Skeletal muscle satellite cell (primary cell): ENCODE results near the gene SDK2.

Experiments
- H3K27me3 ChIP-seq: 2 replicates; pipeline ENCODE4 v1.7.0; 2013; ENCODE audit warnings: low read length; ENCODE audit not compliant: control insufficient read depth, insufficient read depth
- H3K36me3 ChIP-seq: 2 replicates; pipeline ENCODE4 v1.7.0; 2013; ENCODE audit warnings: mild to moderate bottlenecking, control low read depth, low read length; ENCODE audit not compliant: insufficient read depth
- H3K4me1 ChIP-seq: 2 replicates; pipeline ENCODE4 v1.7.0; 2013; ENCODE audit warnings: low read length; ENCODE audit not compliant: control insufficient read depth, insufficient read depth
- H3K4me2 ChIP-seq: 2 replicates; pipeline ENCODE4 v1.7.0; 2013; ENCODE audit warnings: mild to moderate bottlenecking, low read length
- H3K4me3 ChIP-seq: 2 replicates; pipeline ENCODE4 v1.7.0; 2013; ENCODE audit warnings: low read length
- H3K9ac ChIP-seq: 2 replicates; pipeline ENCODE4 v1.7.0; 2013; ENCODE audit warnings: mild to moderate bottlenecking, low read depth, low read length, moderate library complexity
- H3K9me3 ChIP-seq: replicated peaks from 2 replicates; pipeline ENCODE4 v1.7.0; 2013; ENCODE audit warnings: mild to moderate bottlenecking, control low read depth, low read length

Gene SDK2

DNA sequence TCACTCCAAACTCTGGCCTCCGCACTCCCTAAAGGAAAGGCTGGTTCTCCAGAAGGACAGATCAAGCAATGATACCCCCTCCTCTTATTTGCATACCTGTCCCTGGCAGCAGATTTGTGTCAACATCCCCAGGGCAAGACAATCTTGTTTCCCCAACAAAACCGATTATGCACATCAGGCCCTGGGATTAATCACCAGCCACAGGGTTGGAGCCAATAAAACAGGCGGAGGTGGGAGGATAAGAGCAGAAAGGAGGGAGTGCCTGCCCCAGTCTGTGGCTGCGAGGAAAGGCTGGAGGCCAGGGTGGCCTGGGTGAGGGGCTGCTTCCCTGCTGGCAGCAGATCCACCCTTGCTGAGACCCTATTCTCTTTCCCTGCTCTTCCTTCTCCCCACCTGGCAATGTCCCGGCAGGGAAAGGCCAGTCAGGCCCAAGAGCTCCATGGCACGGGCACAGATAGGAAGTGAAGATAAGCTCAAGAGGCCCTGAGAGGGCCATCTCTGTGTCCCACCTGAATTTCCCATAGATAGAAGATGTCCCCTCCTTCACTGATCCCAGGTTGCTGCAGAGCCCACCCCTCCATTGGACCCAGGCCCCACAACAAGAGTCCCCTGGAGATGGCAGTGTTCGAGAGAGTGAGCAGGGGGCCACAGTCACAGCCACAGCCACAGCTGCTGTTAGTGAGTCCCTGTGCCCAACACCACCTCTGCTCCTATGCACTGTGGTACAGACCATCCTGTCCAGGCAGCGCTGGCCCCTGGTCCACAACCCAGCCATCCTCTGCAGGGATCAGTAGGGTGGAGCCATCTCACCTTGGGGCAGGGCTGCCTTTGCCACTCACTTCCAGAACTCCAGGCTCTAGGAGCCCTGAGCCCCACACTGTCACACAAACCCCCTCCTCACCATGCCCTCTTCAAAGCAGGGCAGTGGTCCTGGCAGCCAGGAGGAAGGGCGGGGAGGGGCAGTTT lies 137.5 kb downstream of the SDK2 start:
- H3K27me3 ChIP-seq, result no peaks in the 10 kb centered on the region
- no peaks in the 10 kb centered on the region for H3K36me3 ChIP-seq
- no peaks in the 10 kb centered on the region for H3K4me1 ChIP-seq
- no peaks in the 10 kb centered on the region for H3K9me3 ChIP-seq
- no peak overlapping the region for H3K9ac ChIP-seq
- no peak overlapping the region for H3K4me2 ChIP-seq
- no peak overlapping the region for H3K4me3 ChIP-seq

DNA sequence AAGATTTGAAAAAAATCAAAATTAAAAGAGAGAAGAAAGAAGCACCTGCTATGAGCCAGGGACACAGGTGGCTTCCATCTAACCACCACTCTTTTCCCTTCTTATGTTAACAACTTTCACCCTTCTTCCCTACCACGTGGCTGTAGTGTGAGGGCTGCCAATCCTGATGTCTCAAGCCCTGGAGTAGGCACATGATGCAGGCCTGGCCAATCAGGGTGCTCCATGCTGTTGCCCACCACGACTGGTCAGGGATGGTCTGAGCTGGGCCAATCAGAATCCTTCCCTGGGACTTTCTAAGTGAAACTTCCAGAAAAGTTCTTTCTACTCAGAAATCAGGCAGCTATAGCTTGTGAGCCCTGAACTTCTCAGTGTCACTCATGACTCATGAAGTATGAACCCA lies 140.7 kb downstream of the SDK2 start:
- no peaks in the 10 kb centered on the region for H3K9me3 ChIP-seq
- H3K36me3 ChIP-seq, result no peaks in the 10 kb centered on the region
- no peaks in the 10 kb centered on the region for H3K27me3 ChIP-seq
- no peak overlapping the region for H3K4me3 ChIP-seq
- no peak overlapping the region for H3K4me2 ChIP-seq
- H3K9ac ChIP-seq, result no peak overlapping the region
- no peaks in the 10 kb centered on the region for H3K4me1 ChIP-seq

DNA sequence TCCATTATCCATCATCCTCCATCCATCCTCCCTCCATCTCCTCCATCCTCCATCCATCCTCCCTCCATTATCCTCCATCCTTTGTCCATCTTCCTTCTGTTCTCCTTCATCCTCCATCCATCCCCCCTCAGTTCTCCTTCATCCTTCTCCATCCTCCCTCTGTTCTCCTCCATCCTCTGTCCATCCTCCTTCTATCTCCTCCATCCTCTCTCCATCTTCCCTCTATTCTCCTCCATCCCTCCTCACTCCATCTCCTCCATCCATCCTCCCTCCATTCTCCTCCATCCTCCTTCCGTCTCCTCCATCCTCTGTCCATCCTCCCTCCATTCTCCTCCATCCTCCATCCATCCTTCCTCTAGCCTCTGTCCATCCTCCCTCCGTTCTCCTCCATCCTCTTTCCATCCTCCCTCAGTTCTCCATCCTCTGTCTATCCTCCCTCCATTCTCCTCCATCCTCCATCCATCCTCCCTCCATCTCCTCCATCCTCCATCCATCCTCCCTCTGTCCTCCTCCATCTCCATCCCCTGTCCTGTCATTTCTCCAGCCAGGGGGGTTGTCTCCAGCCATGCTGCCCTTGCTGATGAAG lies 143.7 kb downstream of the SDK2 start:
- Histone ChIP-seq H3K36me3 (no peaks in the 10 kb centered on the region), H3K27me3 (no peaks in the 10 kb centered on the region), H3K4me1 (no peaks in the 10 kb centered on the region), H3K4me3 (no peak overlapping the region), H3K9me3 (no peaks in the 10 kb centered on the region), H3K4me2 (no peak overlapping the region), H3K9ac (no peak overlapping the region)

DNA sequence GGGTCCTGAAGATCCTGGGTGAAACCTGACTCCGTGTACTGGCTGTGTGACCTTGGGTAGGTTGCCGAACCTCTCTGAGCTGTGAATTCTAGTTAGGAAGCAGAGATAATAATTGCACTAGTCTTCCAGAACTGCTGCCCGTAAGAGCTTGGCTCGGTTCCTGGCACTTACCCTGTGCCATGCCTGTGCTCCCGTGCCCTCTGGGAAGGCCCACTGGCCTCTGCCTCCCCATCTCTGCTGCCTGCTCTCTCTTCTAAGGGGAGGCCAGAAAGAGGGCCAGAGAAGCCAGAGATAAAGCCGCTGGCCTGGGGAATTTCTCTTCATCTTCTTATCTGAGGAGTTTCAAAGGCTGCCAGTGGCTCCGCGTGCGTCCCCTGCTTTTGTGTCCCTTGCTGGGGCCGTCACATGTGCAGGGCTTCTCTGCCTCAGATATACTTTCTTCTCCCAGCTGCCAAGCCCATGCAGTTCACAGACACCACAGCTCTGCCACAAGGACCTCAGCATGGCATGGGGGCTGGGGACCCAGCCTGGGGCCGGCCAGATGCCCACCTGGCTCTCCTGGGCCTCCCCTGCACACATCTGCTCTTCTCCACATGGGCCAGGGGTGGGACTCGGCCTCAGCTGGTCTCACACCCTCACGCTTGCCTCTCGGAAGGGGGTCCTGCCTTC lies 145.2 kb downstream of the SDK2 start:
- Histone ChIP-seq H3K4me3 (no peak overlapping the region), H3K27me3 (no peaks in the 10 kb centered on the region), H3K9ac (no peak overlapping the region), H3K4me1 (no peaks in the 10 kb centered on the region), H3K4me2 (no peak overlapping the region), H3K36me3 (no peaks in the 10 kb centered on the region), H3K9me3 (no peaks in the 10 kb centered on the region)

DNA sequence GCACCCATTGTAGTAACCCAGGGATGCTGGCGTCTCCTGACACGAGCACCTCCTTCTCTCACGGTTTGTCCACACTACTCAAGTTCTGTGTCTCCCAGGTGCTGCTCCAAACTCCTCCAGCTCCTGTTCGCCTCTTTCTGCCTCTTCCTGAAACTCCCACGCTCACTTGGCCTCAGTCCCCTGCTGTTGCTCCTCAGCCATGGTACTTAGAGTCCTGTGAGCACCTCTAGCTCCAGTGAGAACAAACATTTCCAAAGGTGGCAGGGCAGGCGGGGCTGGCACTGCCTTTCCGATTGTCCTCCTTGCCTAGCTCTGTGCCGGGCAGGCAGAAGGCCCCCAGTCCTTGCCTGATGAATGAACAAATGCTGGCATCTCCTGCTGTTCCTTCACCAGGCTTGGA lies 146.1 kb downstream of the SDK2 start:
- no peak overlapping the region for H3K9ac ChIP-seq
- H3K9me3 ChIP-seq, result no peaks in the 10 kb centered on the region
- H3K4me2 ChIP-seq, result no peak overlapping the region
- no peak overlapping the region for H3K4me3 ChIP-seq
- no peaks in the 10 kb centered on the region for H3K36me3 ChIP-seq
- H3K4me1 ChIP-seq, result no peaks in the 10 kb centered on the region
- no peaks in the 10 kb centered on the region for H3K27me3 ChIP-seq

DNA sequence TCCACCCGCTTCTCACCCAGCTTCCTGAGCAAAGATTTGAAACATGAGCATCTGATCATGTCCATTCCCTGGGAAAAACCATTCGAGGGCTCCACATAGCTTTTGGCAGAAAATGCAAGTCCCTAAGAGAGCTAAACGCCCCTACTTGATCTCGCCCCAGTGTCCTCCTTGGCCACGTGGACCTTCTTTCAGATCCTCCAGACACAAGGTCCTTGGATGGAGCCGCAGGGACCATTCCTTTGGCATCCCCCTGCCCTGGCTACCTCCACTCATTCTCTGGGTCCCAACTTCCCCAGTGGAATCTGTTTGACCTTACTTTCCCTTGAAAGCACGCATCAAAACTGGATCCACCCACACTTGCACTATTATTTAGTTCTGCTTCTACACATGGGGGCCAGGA lies 146.5 kb downstream of the SDK2 start:
- no peaks in the 10 kb centered on the region for H3K9me3 ChIP-seq
- H3K27me3 ChIP-seq, result no peaks in the 10 kb centered on the region
- H3K4me3 ChIP-seq, result no peak overlapping the region
- no peaks in the 10 kb centered on the region for H3K36me3 ChIP-seq
- H3K4me2 ChIP-seq, result no peak overlapping the region
- no peak overlapping the region for H3K9ac ChIP-seq
- no peaks in the 10 kb centered on the region for H3K4me1 ChIP-seq

DNA sequence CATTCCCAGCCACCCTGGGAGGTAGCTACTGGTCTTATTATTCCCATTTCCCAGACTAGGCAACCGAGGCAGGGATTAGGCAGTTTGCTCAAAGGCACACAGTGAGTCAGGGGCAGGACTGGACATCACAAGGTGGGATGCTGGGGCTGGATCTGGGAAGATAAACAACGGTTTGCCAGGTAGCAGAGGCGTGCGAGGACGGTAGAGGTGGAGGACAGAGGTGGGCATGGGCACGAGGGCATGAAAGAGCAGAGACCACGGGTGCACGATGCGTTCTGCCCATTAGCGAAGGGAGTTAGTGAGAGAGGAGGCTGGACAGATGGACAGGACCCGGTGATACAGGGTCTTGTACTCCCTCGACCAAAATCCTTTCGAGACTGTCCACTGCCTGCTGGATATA lies 148.0 kb downstream of the SDK2 start:
- Histone ChIP-seq H3K27me3 (no peaks in the 10 kb centered on the region), H3K9ac (no peak overlapping the region), H3K4me3 (no peak overlapping the region), H3K4me1 (no peaks in the 10 kb centered on the region), H3K36me3 (no peaks in the 10 kb centered on the region), H3K4me2 (no peak overlapping the region), H3K9me3 (no peaks in the 10 kb centered on the region)

DNA sequence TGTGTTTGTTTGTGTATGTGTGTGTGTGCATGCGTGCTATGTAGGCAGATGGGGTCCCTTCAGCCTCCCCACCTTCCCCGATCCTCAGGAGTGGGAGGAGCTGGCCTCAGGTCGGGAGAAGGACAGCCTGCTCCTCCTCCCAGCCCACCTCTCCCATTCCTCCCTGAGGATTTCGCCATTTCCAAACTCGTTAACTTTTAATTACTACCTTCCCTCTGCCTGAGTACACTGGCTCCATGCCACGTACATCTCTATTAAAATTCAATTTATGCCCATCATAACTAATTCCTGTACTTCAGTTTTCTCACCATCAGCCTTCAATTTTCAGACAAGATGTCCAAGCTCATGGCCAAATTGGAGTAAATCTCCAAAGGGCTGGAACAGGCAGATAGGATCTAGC lies 148.6 kb downstream of the SDK2 start:
- Histone ChIP-seq H3K9me3 (no peaks in the 10 kb centered on the region), H3K4me3 (no peak overlapping the region), H3K36me3 (no peaks in the 10 kb centered on the region), H3K27me3 (no peaks in the 10 kb centered on the region), H3K4me1 (no peaks in the 10 kb centered on the region), H3K4me2 (no peak overlapping the region), H3K9ac (no peak overlapping the region)

DNA sequence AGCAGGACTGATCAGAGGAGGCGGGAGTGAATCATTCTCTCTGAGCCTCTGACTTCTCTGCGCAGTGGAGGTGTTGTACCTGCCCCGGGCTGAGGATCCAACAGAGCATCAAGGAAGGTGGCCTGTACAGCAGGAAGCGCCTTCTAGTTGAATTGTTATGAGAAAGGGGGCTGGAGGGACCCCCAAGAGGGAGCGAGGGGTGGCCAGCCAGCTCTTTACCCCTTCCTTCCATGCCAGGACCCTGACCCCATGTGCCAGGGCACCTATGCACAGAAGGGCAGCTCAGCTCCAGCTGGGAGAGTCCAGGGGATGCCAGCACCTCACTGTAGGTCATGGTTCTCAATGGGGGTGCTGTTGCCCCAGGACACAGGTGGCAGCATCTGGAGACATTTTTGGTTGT lies 149.3 kb downstream of the SDK2 start:
- H3K9me3 ChIP-seq, result no peaks in the 10 kb centered on the region
- H3K4me2 ChIP-seq, result no peak overlapping the region
- no peak overlapping the region for H3K9ac ChIP-seq
- no peaks in the 10 kb centered on the region for H3K36me3 ChIP-seq
- no peak overlapping the region for H3K4me3 ChIP-seq
- no peaks in the 10 kb centered on the region for H3K4me1 ChIP-seq
- no peaks in the 10 kb centered on the region for H3K27me3 ChIP-seq

DNA sequence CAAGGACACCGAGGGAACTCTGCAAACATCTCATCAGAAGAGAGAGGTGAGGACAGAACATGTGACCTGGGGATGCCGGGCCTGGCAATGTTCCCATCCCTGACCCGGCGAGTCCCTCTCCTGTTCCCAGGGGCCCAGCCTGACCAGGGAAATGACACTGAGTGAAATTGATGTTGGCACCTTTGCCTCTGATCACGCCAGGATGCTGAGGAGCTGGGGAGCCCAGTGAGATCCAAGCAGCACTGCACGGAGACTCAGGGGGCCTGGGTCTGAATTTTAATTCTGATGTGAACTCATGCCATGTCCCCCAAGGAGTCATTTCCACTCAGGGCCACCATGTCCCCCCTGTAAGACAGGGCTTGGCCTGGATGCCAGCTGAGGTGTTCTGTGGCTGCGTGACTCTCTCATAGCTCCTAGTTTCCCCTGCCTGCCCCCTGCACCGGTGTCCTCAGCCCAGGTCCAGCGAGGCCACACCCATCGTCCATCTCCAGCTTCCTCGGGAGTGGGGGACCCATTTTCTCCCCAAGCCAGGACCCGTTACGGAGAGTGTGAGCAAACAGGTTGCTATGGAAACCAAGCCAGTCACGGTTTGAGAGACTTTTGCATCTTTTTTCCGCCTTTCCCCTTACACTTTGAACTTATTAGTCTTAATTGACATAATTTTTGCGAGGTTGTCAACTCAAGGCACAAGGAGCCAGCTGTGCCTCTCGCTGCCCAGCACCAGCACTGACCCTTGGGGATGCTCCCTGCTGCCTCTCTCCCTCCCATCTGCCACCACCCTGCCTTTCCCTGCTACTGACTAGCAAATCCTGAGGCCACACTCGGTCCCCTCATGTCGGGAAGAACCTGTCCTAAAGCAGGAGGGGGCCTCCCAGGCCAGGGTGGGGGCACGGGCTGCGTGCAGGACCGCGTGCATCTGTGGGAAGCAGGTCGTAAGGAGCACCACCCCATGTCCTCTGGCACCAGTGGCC lies 150.0 kb downstream of the SDK2 start:
- H3K36me3 ChIP-seq, result no peaks in the 10 kb centered on the region
- no peak overlapping the region for H3K4me3 ChIP-seq
- H3K27me3 ChIP-seq, result no peaks in the 10 kb centered on the region
- no peaks in the 10 kb centered on the region for H3K4me1 ChIP-seq
- no peaks in the 10 kb centered on the region for H3K9me3 ChIP-seq
- no peak overlapping the region for H3K9ac ChIP-seq
- H3K4me2 ChIP-seq, result no peak overlapping the region
